CD8-positive, alpha-beta memory T cell (primary cell): Measurements from ENCODE around the gene MAPK12. TPM values are rescaled to one million over a fixed set of nuclear protein-coding genes. Genes with fewer than 3 reads are reported as not detected.

ENCODE experiments used
- CTCF ChIA-PET: fragments of 350-600 bp; sonication (Branson Sonifier 250); formaldehyde crosslinking; loops from one replicate; lab custom pipeline; 2021; ENCODE audit warnings: antibody characterized with exemption; lab: Charles Lee
- POLR2A ChIA-PET: fragments of 350-600 bp; sonication (Branson Sonifier 250); formaldehyde crosslinking; loops from one replicate; lab custom pipeline; 2021; ENCODE audit warnings: antibody characterized with exemption; lab: Charles Lee
- DNase-seq, 5 donors: peaks; one replicate each; pipeline versions ENCODE4 v3.0.0 to v3.0.0-alpha.2; 2020 to 2022; ENCODE audit warnings: mixed read lengths in 1 of 5
- H3K27ac ChIP-seq: one replicate; pipeline ENCODE4 v1.7.0; 2013; ENCODE audit warnings: low read depth, mild to moderate bottlenecking, low read length, moderate library complexity
- H3K27me3 ChIP-seq: 2 replicates; pipeline ENCODE4 v1.7.0; 2013; ENCODE audit warnings: low read length, mild to moderate bottlenecking; ENCODE audit not compliant: insufficient read depth, poor library complexity, severe bottlenecking
- H3K36me3 ChIP-seq: 2 replicates; pipeline ENCODE4 v1.7.0; 2013; ENCODE audit warnings: mild to moderate bottlenecking, low read length, moderate library complexity; ENCODE audit not compliant: insufficient read depth
- H3K4me1 ChIP-seq: 2 replicates; pipeline ENCODE4 v1.7.0; 2013; ENCODE audit warnings: mild to moderate bottlenecking, low read length, moderate library complexity; ENCODE audit not compliant: insufficient read depth
- H3K4me3 ChIP-seq: 2 replicates; pipeline ENCODE4 v1.7.0; 2013; ENCODE audit warnings: mild to moderate bottlenecking, low read length
- H3K9me3 ChIP-seq: 2 replicates; pipeline ENCODE4 v1.7.0; 2013; ENCODE audit warnings: mild to moderate bottlenecking, low read length
- H3K27ac Mint-ChIP-seq, 8 donors: one replicate each; pipeline ENCODE4 v1.8.0; 2020 to 2021; ENCODE audit warnings: mixed read lengths in 8 of 8, mild to moderate bottlenecking in 6 of 8, inconsistent platforms in 3 of 8, moderate library complexity in 3 of 8
- H3K27me3 Mint-ChIP-seq, 2 donors: one replicate each; pipeline ENCODE4 v1.8.0; 2020 to 2021; ENCODE audit warnings: mixed read lengths in 2 of 2, mild to moderate bottlenecking in 1 of 2, moderate library complexity in 1 of 2
- H3K36me3 Mint-ChIP-seq, 3 donors: one replicate each; pipeline ENCODE4 v1.8.0; 2020 to 2021; ENCODE audit warnings: mixed read lengths in 3 of 3, inconsistent platforms in 1 of 3, mild to moderate bottlenecking in 1 of 3
- H3K4me1 Mint-ChIP-seq, 3 donors: one replicate each; pipeline ENCODE4 v1.8.0; 2020 to 2021; ENCODE audit warnings: mixed read lengths in 3 of 3, inconsistent platforms in 1 of 3, mild to moderate bottlenecking in 1 of 3
- H3K4me3 Mint-ChIP-seq, 7 donors: one replicate each; pipeline ENCODE4 v1.8.0; 2020 to 2021; ENCODE audit warnings: mixed read lengths in 7 of 7, mild to moderate bottlenecking in 6 of 7, moderate library complexity in 4 of 7, inconsistent platforms in 2 of 7
- H3K9me3 Mint-ChIP-seq, 5 donors: one replicate each; pipeline ENCODE4 v1.8.0; 2020 to 2022; ENCODE audit warnings: mixed read lengths in 5 of 5, mild to moderate bottlenecking in 3 of 5, moderate library complexity in 2 of 5, inconsistent platforms in 1 of 5
- polyA plus RNA-seq: library from polyadenylated mRNA; unstranded; fragments of 300-500 nt; fragmentation: Illumina TruSeq; gene quantifications from one replicate; pipeline ENCODE4 v1.2.3, GENCODE V29; 2021
- total RNA-seq, 2 experiments: library from RNA; stranded (reverse); gene quantifications; one replicate each; pipeline ENCODE4 v1.2.3, GENCODE V29; 2021

MAPK12 gene
- total RNA-seq (1 to 10 TPM; 9.3 to 9.7 TPM), polyA plus RNA-seq (0.03 TPM)

- Histone ChIP-seq H3K4me3 (no peak within 1 kb of the TSS), H3K9me3 (no peaks in the 10 kb centered on the region), H3K27me3 (peaks cover 13% of the 10 kb centered on the region), H3K27ac (peak within 1 kb of the TSS; percentile 16), H3K4me1 (no peaks in the 10 kb centered on the region), H3K36me3 (no peaks in the 10 kb centered on the region)
- DNase-seq = no peak
- no peaks in the 10 kb centered on the region for H3K9me3 Mint-ChIP-seq
- POLR2A ChIA-PET = interaction anchor here (1.6 kb wide), 1 partner anchor 44 kb away, joined by 3 read pairs; no protein-coding TSS in a partner anchor
- H3K4me3 Mint-ChIP-seq = peak within 1 kb of the TSS in 6 of 7 donors; percentile 15 to 75 (median 60)
- H3K4me1 Mint-ChIP-seq = peaks cover 0 to 16% (median 6%) of the 10 kb centered on the region in 3 donors
- CTCF ChIA-PET = interaction anchor here (2.3 kb wide), 1 partner anchor 63 kb away, joined by 7 read pairs; no protein-coding TSS in a partner anchor
- H3K27me3 Mint-ChIP-seq = peaks cover 11 to 26% of the 10 kb centered on the region in 2 donors
- H3K36me3 Mint-ChIP-seq = no peaks in the 10 kb centered on the region
- peak within 1 kb of the TSS in 2 of 8 donors; percentile 47 to 89 for H3K27ac Mint-ChIP-seq
Observed at GRCh38 chr22:50261615-50262459, at the start of gene MAPK12. MAPK12 (minus strand) TSS chr22:50261683; CDS start chr22:50261509, 174 bp downstream.

- CTCF ChIA-PET = no interaction called here
- Mint-ChIP-seq H3K27ac (no peak overlapping the region), H3K36me3 (no peaks in the 10 kb centered on the region), H3K4me1 (peaks cover 12 to 29% (median 13%) of the 10 kb centered on the region in 3 donors), H3K4me3 (no peak overlapping the region), H3K27me3 (peaks cover 4% of the 10 kb centered on the region in 2 donors), H3K9me3 (no peaks in the 10 kb centered on the region)
- H3K4me1 ChIP-seq = peaks cover 17% of the 10 kb centered on the region
- H3K9me3 ChIP-seq = no peaks in the 10 kb centered on the region
- no peaks in the 10 kb centered on the region for H3K36me3 ChIP-seq
- H3K4me3 ChIP-seq = no peak overlapping the region
- H3K27ac ChIP-seq = no peak overlapping the region
- POLR2A ChIA-PET = no interaction called here
- H3K27me3 ChIP-seq = peaks cover 2% of the 10 kb centered on the region
- no peak for DNase-seq
Observed at GRCh38 chr22:50310949-50311444, 49.5 kb upstream of the MAPK12 start.

- H3K9me3 Mint-ChIP-seq = no peaks in the 10 kb centered on the region
- peak overlapping the region in 1 of 7 donors; percentile 27 for H3K4me3 Mint-ChIP-seq
- no peaks in the 10 kb centered on the region for H3K36me3 Mint-ChIP-seq
- no peak overlapping the region for H3K27ac Mint-ChIP-seq
- peaks cover 15% of the 10 kb centered on the region for H3K4me1 ChIP-seq
- H3K4me3 ChIP-seq = no peak overlapping the region
- POLR2A ChIA-PET = no interaction called here
- H3K27me3 ChIP-seq = peaks cover 4% of the 10 kb centered on the region
- H3K27me3 Mint-ChIP-seq = peaks cover 7% of the 10 kb centered on the region in 2 donors
- no peak overlapping the region for H3K27ac ChIP-seq
- H3K36me3 ChIP-seq = no peaks in the 10 kb centered on the region
- CTCF ChIA-PET = no interaction called here
- peaks cover 8 to 27% (median 10%) of the 10 kb centered on the region in 3 donors for H3K4me1 Mint-ChIP-seq
- DNase-seq = no peak
- H3K9me3 ChIP-seq = no peaks in the 10 kb centered on the region
Observed at GRCh38 chr22:50310031-50310722, 48.7 kb upstream of the MAPK12 start.

- peaks cover 6 to 21% (median 8%) of the 10 kb centered on the region in 3 donors for H3K4me1 Mint-ChIP-seq
- peaks cover 7% of the 10 kb centered on the region in 2 donors for H3K27me3 Mint-ChIP-seq
- H3K36me3 ChIP-seq = no peaks in the 10 kb centered on the region
- ChIA-PET POLR2A (no interaction called here), CTCF (no interaction called here)
- H3K9me3 ChIP-seq = no peaks in the 10 kb centered on the region
- no peak overlapping the region for H3K4me3 ChIP-seq
- DNase-seq = no peak
- no peaks in the 10 kb centered on the region for H3K9me3 Mint-ChIP-seq
- H3K27ac Mint-ChIP-seq = peak overlapping the region in 1 of 8 donors; percentile 12
- peaks cover 4% of the 10 kb centered on the region for H3K27me3 ChIP-seq
- H3K36me3 Mint-ChIP-seq = no peaks in the 10 kb centered on the region
- H3K4me3 Mint-ChIP-seq = no peak overlapping the region
- H3K27ac ChIP-seq = no peak overlapping the region
- H3K4me1 ChIP-seq = peaks cover 9% of the 10 kb centered on the region
Observed at GRCh38 chr22:50309601-50309991, 48.1 kb upstream of the MAPK12 start.

- H3K9me3 ChIP-seq = no peaks in the 10 kb centered on the region
- ChIA-PET POLR2A (no interaction called here), CTCF (interaction anchor here (0.9 kb wide), 1 partner anchor 33 kb away, joined by 3 read pairs; no protein-coding TSS in a partner anchor)
- Mint-ChIP-seq H3K36me3 (no peaks in the 10 kb centered on the region), H3K27ac (peak overlapping the region in 1 of 8 donors; percentile 12), H3K9me3 (no peaks in the 10 kb centered on the region), H3K4me1 (peaks cover under 1 to 16% (median 4%) of the 10 kb centered on the region in 3 donors), H3K27me3 (peaks cover 9 to 11% of the 10 kb centered on the region in 2 donors), H3K4me3 (peak overlapping the region in 5 of 7 donors; percentile 36 to 73 (median 63))
- DNase-seq = no peak
- peaks cover 6% of the 10 kb centered on the region for H3K4me1 ChIP-seq
- no peaks in the 10 kb centered on the region for H3K36me3 ChIP-seq
- H3K4me3 ChIP-seq = no peak overlapping the region
- H3K27me3 ChIP-seq = peaks cover 4% of the 10 kb centered on the region
- H3K27ac ChIP-seq = no peak overlapping the region
Observed at GRCh38 chr22:50308986-50309600, 47.6 kb upstream of the MAPK12 start.

GRCh38 chr22:50308597-50308935, 47.1 kb upstream of the MAPK12 start:
- H3K36me3 ChIP-seq = no peaks in the 10 kb centered on the region
- POLR2A ChIA-PET = no interaction called here
- Mint-ChIP-seq H3K36me3 (no peaks in the 10 kb centered on the region), H3K4me3 (peak overlapping the region in 4 of 7 donors; percentile 59 to 73 (median 64)), H3K4me1 (peaks cover 0 to 10% (median 2%) of the 10 kb centered on the region in 3 donors), H3K9me3 (no peaks in the 10 kb centered on the region), H3K27me3 (peaks cover 11 to 12% of the 10 kb centered on the region in 2 donors), H3K27ac (no peak overlapping the region)
- H3K4me3 ChIP-seq = no peak overlapping the region
- no peak overlapping the region for H3K27ac ChIP-seq
- no peak for DNase-seq
- peaks cover under 1% of the 10 kb centered on the region for H3K4me1 ChIP-seq
- H3K27me3 ChIP-seq = peaks cover 6% of the 10 kb centered on the region
- no peaks in the 10 kb centered on the region for H3K9me3 ChIP-seq
- CTCF ChIA-PET = interaction anchor here (0.9 kb wide), 1 partner anchor 34 kb away, joined by 3 read pairs; no protein-coding TSS in a partner anchor

GRCh38 chr22:50307890-50308596, 46.6 kb upstream of the MAPK12 start:
- POLR2A ChIA-PET = no interaction called here
- Histone ChIP-seq H3K27me3 (peaks cover 9% of the 10 kb centered on the region), H3K36me3 (no peaks in the 10 kb centered on the region), H3K27ac (no peak overlapping the region), H3K9me3 (no peaks in the 10 kb centered on the region), H3K4me3 (no peak overlapping the region), H3K4me1 (no peaks in the 10 kb centered on the region)
- peak overlapping the region in 2 of 7 donors; percentile 9 to 29 for H3K4me3 Mint-ChIP-seq
- CTCF ChIA-PET = interaction anchor here (1.3 kb wide), 1 partner anchor 14 kb away, joined by 3 read pairs; no protein-coding TSS in a partner anchor
- no peak for DNase-seq
- H3K9me3 Mint-ChIP-seq = no peaks in the 10 kb centered on the region
- peaks cover 12% of the 10 kb centered on the region in 2 donors for H3K27me3 Mint-ChIP-seq
- H3K4me1 Mint-ChIP-seq = peaks cover 0 to 10% (median 2%) of the 10 kb centered on the region in 3 donors
- no peak overlapping the region for H3K27ac Mint-ChIP-seq
- H3K36me3 Mint-ChIP-seq = no peaks in the 10 kb centered on the region
